Aorta (tissue), 5 donors: ENCODE data around the gene MUC13. TPM values are rescaled to one million over a fixed set of nuclear protein-coding genes. Genes with fewer than 3 reads are reported as not detected.
A peak's percentile ranks its signal among the peaks of the same experiment; 100 is the strongest.

ENCODE experiments used
- ATAC-seq: fragments of 200-7000 bp; cut with Tn5 transposase; one replicate; pipeline ENCODE4 v1.9.1; 2022; ENCODE audit warnings: moderate library complexity; ENCODE audit not compliant: low FRiP score
- DNase-seq, 2 donors: peaks; one replicate each; pipeline ENCODE4 v3.0.0-alpha.2; 2020
- H3K27ac ChIP-seq, 2 donors: one replicate each; pipeline ENCODE4 v1.5.1; 2013; ENCODE audit warnings: low read length in 2 of 2, mild to moderate bottlenecking in 2 of 2, moderate library complexity in 2 of 2, control low read depth in 1 of 2, inconsistent platforms in 1 of 2, low read depth in 1 of 2
- H3K27me3 ChIP-seq, 2 donors: one replicate each; pipeline ENCODE4 v1.6.1; 2013; ENCODE audit warnings: control low read depth in 1 of 2, low read length in 1 of 2, mild to moderate bottlenecking in 1 of 2, moderate library complexity in 1 of 2; ENCODE audit not compliant: insufficient read depth in 2 of 2, control insufficient read depth in 1 of 2
- H3K36me3 ChIP-seq, 2 donors: one replicate each; pipeline ENCODE4 v1.6.1; 2013; ENCODE audit warnings: control low read depth in 1 of 2, low read length in 1 of 2, mild to moderate bottlenecking in 1 of 2; ENCODE audit not compliant: insufficient read depth in 2 of 2, control insufficient read depth in 1 of 2
- H3K4me1 ChIP-seq, 2 donors: one replicate each; pipeline ENCODE4 v1.6.1; 2013; ENCODE audit warnings: low read length in 2 of 2, control low read depth in 1 of 2, mild to moderate bottlenecking in 1 of 2, moderate library complexity in 1 of 2; ENCODE audit not compliant: insufficient read depth in 2 of 2, control insufficient read depth in 1 of 2
- H3K4me3 ChIP-seq, 2 donors: one replicate each; pipeline ENCODE4 v1.5.1; 2013; ENCODE audit warnings: low read length in 2 of 2, control low read depth in 1 of 2, mild to moderate bottlenecking in 1 of 2
- H3K9me3 ChIP-seq: one replicate; pipeline ENCODE4 v1.6.1; 2013; ENCODE audit warnings: mild to moderate bottlenecking, low read length; ENCODE audit not compliant: control insufficient read depth
- WGBS, 2 donors: extraction: QIAGEN DNeasy Blood & Tissue Kit; methylation state at CpG; one replicate each; pipeline ENCODE4 v1.1.7; 2013; 5-methylcytosine and 5-hydroxymethylcytosine counted together
- intact Hi-C, 2 donors: fragments of 100-400 bp; cut with DNase I; formaldehyde crosslinking; loops; one replicate each; pipeline versions ENCODE4 v1.14.2 to v1.15.0; 2022
- polyA plus RNA-seq, 2 donors: library from polyadenylated mRNA; stranded (reverse); fragments of 200-250 nt; gene quantifications; one replicate each; pipeline ENCODE4 v1.2.3, GENCODE V29; 2013
- total RNA-seq, 2 donors: library from RNA; stranded (reverse); fragmentation: NEBNext Ultra II Directional; extraction: Animal tissue kit (Norgen Biotek cat#: 25700); gene quantifications; one replicate each; pipeline ENCODE4 v1.2.1, GENCODE V29; 2021
- donor health status: healthy with polysubstance abuse.
- donor health status: Bipolar disorder and iron deficiency.
- donor health status: DM: no; HTN: no; CAD: no.
- donor health status: DM: no; HTN: no; CAD: no.
- donor health status: DM: yes; HTN: yes; CAD: no.

Gene MUC13
- total and polyA plus RNA-seq, 4 donors: 0.18 to 16.5 (median 0.54) TPM; not detected in 1

- Histone ChIP-seq H3K4me1 (peaks cover 2% of the 10 kb centered on the region in 2 donors), H3K27ac (peak overlapping the region in 1 of 2 donors; percentile 72), H3K36me3 (no peaks in the 10 kb centered on the region), H3K9me3 (no peaks in the 10 kb centered on the region), H3K4me3 (no peak overlapping the region), H3K27me3 (no peaks in the 10 kb centered on the region)
- ATAC-seq (no peak), DNase-seq (peak in 1 of 2 donors; percentile 56)
- 19 to 27% methylated on average over 7 of the region's 7 CpGs for WGBS, 2 donors
- intact Hi-C loops: no loop called here
These were observed 38.8 kb downstream of the MUC13 start for GRCh38 chr3:124895756-124896155.

- no peaks in the 10 kb centered on the region for H3K36me3 ChIP-seq
- no peaks in the 10 kb centered on the region for H3K9me3 ChIP-seq
- H3K4me1 ChIP-seq: peaks cover 2% of the 10 kb centered on the region in 2 donors
- intact Hi-C loops: no loop called here
- no peaks in the 10 kb centered on the region for H3K27me3 ChIP-seq
- peak overlapping the region; percentile 10 to 43 for H3K27ac ChIP-seq
- no peak overlapping the region for H3K4me3 ChIP-seq
- 3 to 13% methylated on average over 2 of the region's 2 CpGs for WGBS, 2 donors
- ATAC-seq (peak; percentile 68), DNase-seq (no peak)
These were observed 41.0 kb downstream of the MUC13 start for GRCh38 chr3:124893526-124893925.

GRCh38 chr3:124890573-124891190, 43.9 kb downstream of the MUC13 start:
- no peaks in the 10 kb centered on the region for H3K9me3 ChIP-seq

GRCh38 chr3:124888482-124889441, 45.8 kb downstream of the MUC13 start:
- Histone ChIP-seq H3K4me1 (peaks cover 0 to 2% of the 10 kb centered on the region in 2 donors), H3K36me3 (no peaks in the 10 kb centered on the region), H3K27ac (no peak overlapping the region), H3K9me3 (no peaks in the 10 kb centered on the region), H3K4me3 (no peak overlapping the region), H3K27me3 (no peaks in the 10 kb centered on the region)
- ATAC-seq: no peak
- no peak for DNase-seq
- intact Hi-C loops: loop anchor here (5.0 kb wide), 2 partner anchors 41 to 106 kb away; no protein-coding TSS in a partner anchor
- WGBS, 2 donors: 74 to 79% methylated on average over 8 of the region's 8 CpGs

More at GRCh38 chr3:124890573-124891190, 43.9 kb downstream of the MUC13 start:
- ATAC-seq (no peak), DNase-seq (no peak)
- intact Hi-C loops: no loop called here
- Histone ChIP-seq H3K4me1 (peaks cover 0 to 2% of the 10 kb centered on the region in 2 donors), H3K36me3 (no peaks in the 10 kb centered on the region), H3K27ac (peak overlapping the region in 1 of 2 donors; percentile 15), H3K27me3 (no peaks in the 10 kb centered on the region), H3K4me3 (no peak overlapping the region)
- 72 to 78% methylated on average over 5 of the region's 5 CpGs for WGBS, 2 donors

- Histone ChIP-seq H3K4me1 (peaks cover under 1 to 3% of the 10 kb centered on the region in 2 donors), H3K27me3 (no peaks in the 10 kb centered on the region), H3K27ac (peak overlapping the region; percentile 41 to 68), H3K9me3 (no peaks in the 10 kb centered on the region), H3K36me3 (no peaks in the 10 kb centered on the region), H3K4me3 (no peak overlapping the region)
- WGBS, 2 donors: 88 to 98% methylated on average over 10 to 11 of the region's 11 CpGs
- no peak for DNase-seq
- intact Hi-C loops: loop anchor here (5.0 kb wide), 2 partner anchors 41 to 106 kb away; no protein-coding TSS in a partner anchor
- no peak for ATAC-seq
These were observed 46.6 kb downstream of the MUC13 start for GRCh38 chr3:124887932-124888298.

GRCh38 chr3:124887177-124887931, 47.2 kb downstream of the MUC13 start, which contains the start of gene ITGB5:
TSS of gene ITGB5 (minus strand) at chr3:124887365. CDS start at chr3:124887000, 365 bp downstream.
- ATAC-seq: peak; percentile 88
- H3K4me1 ChIP-seq: peaks cover under 1 to 3% of the 10 kb centered on the region in 2 donors
- DNase-seq: peak; percentile 91 to 95
- H3K27me3 ChIP-seq: no peaks in the 10 kb centered on the region
- no peaks in the 10 kb centered on the region for H3K9me3 ChIP-seq
- 5 to 7% methylated on average over 52 to 78 of the region's 78 CpGs for WGBS, 2 donors
- peak within 1 kb of the TSS; percentile 60 to 78 for H3K4me3 ChIP-seq
- intact Hi-C loops: loop anchor here (5.0 kb wide), 2 partner anchors 40 to 105 kb away; no protein-coding TSS in a partner anchor
- peak within 1 kb of the TSS; percentile 73 to 84 for H3K27ac ChIP-seq
- no peaks in the 10 kb centered on the region for H3K36me3 ChIP-seq

GRCh38 chr3:124886168-124887056, 48.1 kb downstream of the MUC13 start:
- H3K9me3 ChIP-seq: no peaks in the 10 kb centered on the region
- ATAC-seq (peak; percentile 67), DNase-seq (peak; percentile 74 to 83)
- peak overlapping the region; percentile 60 to 78 for H3K4me3 ChIP-seq
- H3K36me3 ChIP-seq: no peaks in the 10 kb centered on the region
- 0% methylated on average over 48 to 87 of the region's 87 CpGs for WGBS, 2 donors
- peak overlapping the region; percentile 73 to 84 for H3K27ac ChIP-seq
- H3K4me1 ChIP-seq: peaks cover 2 to 3% of the 10 kb centered on the region in 2 donors
- intact Hi-C loops: loop anchor here (5.0 kb wide), 2 partner anchors 39 to 104 kb away; no protein-coding TSS in a partner anchor
- H3K27me3 ChIP-seq: no peaks in the 10 kb centered on the region
